ENCODE results near the gene POLR1E. TPM values are rescaled to one million over a fixed set of nuclear protein-coding genes. Genes with fewer than 3 reads are reported as not detected.

Gene POLR1E
- total and polyA plus RNA-seq, 2 of the 8 experiments (the other 6 are each of a cell fraction or from before 2014, with no cell fraction given) = 16.0 to 40.0 TPM

- TF ChIP-seq CHD7 (IDR thresholded peaks at IDR 0.05; ENCODE audit: insufficient replicate concordance, low read length) (no peak), POLR2A (IDR thresholded peaks at IDR 0.05; ENCODE audit: control extremely low read depth in 1 of 2, low read depth in 2 of 2, low read length in 2 of 2) (no peak), JUND (IDR thresholded peaks at IDR 0.05; ENCODE audit: low read length) (no peak)
These were observed 18.9 kb downstream of the POLR1E start (continued) for GRCh38 chr9:37504605-37505004.

Measured in H1 (cell line).